ENCODE results near the gene FIGNL2. TPM values are rescaled to one million over a fixed set of nuclear protein-coding genes. Genes with fewer than 3 reads are reported as not detected.

The FIGNL2 gene
- polyA plus RNA-seq, 1 donor (not counting 4 experiments of a cell fraction or from before 2014, with no cell fraction given) = not detected

DNA sequence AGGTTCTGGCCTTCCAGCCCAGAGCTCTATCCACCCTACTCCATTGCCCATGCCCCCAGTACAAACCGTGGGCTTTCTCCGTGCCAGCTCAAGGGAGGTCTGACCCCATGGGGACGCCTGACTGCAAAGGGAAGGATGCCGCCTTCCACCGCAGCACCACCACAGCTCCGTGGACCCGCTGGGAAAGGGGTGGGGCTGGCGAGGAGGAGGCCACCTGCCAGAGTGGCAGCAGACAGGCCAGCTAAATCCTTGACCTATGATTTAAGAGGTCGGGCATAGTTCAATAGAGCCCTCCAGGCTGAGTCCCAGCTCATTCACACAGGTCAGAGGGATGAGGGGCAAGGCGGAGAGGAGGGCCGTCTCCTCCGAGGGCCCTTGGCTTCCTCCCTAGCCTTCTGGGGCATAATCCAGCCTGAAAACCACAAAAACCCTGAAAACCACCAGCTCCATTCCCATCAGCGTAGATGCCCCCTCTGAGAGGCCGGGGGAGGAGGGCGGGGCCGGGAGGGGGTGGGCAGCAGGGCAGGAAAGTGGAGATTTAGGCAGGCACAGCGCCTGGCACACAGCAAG lies 14.9 kb upstream of the FIGNL2 start:
- Histone ChIP-seq H3K4me3 (ENCODE audit: control insufficient read depth in 2 of 3, extremely low read depth in 1 of 3, insufficient read depth in 2 of 3, low read depth in 1 of 3, low read length in 3 of 3) (no peak overlapping the region), H3K9me1 (ENCODE audit: control insufficient read depth, extremely low read depth, insufficient read depth, low read length) (no peaks in the 10 kb centered on the region), H2AFZ (ENCODE audit: control insufficient read depth, low read length) (no peak overlapping the region), H3K4me1 (ENCODE audit: control insufficient read depth, extremely low read depth, insufficient read depth, low read length) (no peaks in the 10 kb centered on the region), H3K4me2 (ENCODE audit: control insufficient read depth, extremely low read depth, insufficient read depth, low read depth, low read length) (no peak overlapping the region), H3K79me2 (ENCODE audit: control insufficient read depth, insufficient read depth, low read length) (no peaks in the 10 kb centered on the region), H3K27me3 (ENCODE audit: control insufficient read depth, extremely low read depth, insufficient read depth, low read length) (peaks cover 49% of the 10 kb centered on the region), H4K20me1 (ENCODE audit: control insufficient read depth, extremely low read depth, insufficient read depth, low read length) (no peaks in the 10 kb centered on the region), H3K9ac (ENCODE audit: control insufficient read depth, extremely low read depth, insufficient read depth, low read length) (no peak overlapping the region), H3K36me3 (ENCODE audit: control insufficient read depth in 2 of 2, extremely low read depth in 1 of 2, insufficient read depth in 2 of 2, low read length in 2 of 2) (no peaks in the 10 kb centered on the region), H3K27ac (ENCODE audit: control insufficient read depth, insufficient read depth, low read length) (no peak overlapping the region), H3K9me3 (ENCODE audit: control insufficient read depth, low read depth, low read length) (no peaks in the 10 kb centered on the region)
- DNase-seq (ENCODE audit: low read depth, low spot score) (no peak), FAIRE-seq (no peak)
- TF ChIP-seq EZH2 (IDR thresholded peaks at IDR 0.05; ENCODE audit: low read length) (no peak), CTCF (optimal IDR thresholded peaks at IDR 0.05 in 1 of 3, IDR thresholded peaks at IDR 0.05 in 1 of 3, conservative IDR thresholded peaks at IDR 0.05 in 1 of 3; ENCODE audit: extremely low read depth in 1 of 3, insufficient read depth in 2 of 3, low read length in 3 of 3) (no peak)
- dilution Hi-C loops (cut with MboI; ENCODE audit: extremely low pct_ligation_motif_present, low sequenced_read_pairs) = no loop called here

DNA sequence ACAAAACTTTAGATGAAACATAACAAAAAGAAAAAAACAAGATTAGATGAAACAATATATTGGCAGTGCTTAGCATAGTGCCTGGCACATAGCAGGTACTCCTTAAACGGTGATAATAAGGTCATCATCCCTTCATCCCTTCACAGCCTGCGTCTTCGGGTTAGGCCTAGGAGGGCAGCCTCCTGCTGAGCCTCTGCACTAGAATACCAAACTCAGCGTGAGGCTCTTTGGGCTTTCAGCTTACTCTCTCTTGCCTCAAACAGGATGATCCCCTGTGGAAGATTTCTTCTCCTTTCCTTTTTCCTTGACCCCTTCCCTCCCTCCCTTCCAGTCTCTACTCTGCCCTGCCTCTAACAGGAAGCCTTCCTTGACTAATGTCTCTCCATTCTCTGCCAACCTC lies 14.4 kb upstream of the FIGNL2 start:
- dilution Hi-C loops (cut with MboI; ENCODE audit: extremely low pct_ligation_motif_present, low sequenced_read_pairs) = no loop called here
- Histone ChIP-seq H3K27ac (ENCODE audit: control insufficient read depth, insufficient read depth, low read length) (no peak overlapping the region), H3K4me2 (ENCODE audit: control insufficient read depth, extremely low read depth, insufficient read depth, low read depth, low read length) (no peak overlapping the region), H3K4me3 (ENCODE audit: control insufficient read depth in 2 of 3, extremely low read depth in 1 of 3, insufficient read depth in 2 of 3, low read depth in 1 of 3, low read length in 3 of 3) (no peak overlapping the region), H2AFZ (ENCODE audit: control insufficient read depth, low read length) (no peak overlapping the region), H3K9ac (ENCODE audit: control insufficient read depth, extremely low read depth, insufficient read depth, low read length) (no peak overlapping the region), H3K9me1 (ENCODE audit: control insufficient read depth, extremely low read depth, insufficient read depth, low read length) (no peaks in the 10 kb centered on the region), H3K9me3 (ENCODE audit: control insufficient read depth, low read depth, low read length) (no peaks in the 10 kb centered on the region), H3K36me3 (ENCODE audit: control insufficient read depth in 2 of 2, extremely low read depth in 1 of 2, insufficient read depth in 2 of 2, low read length in 2 of 2) (no peaks in the 10 kb centered on the region), H4K20me1 (ENCODE audit: control insufficient read depth, extremely low read depth, insufficient read depth, low read length) (no peaks in the 10 kb centered on the region), H3K4me1 (ENCODE audit: control insufficient read depth, extremely low read depth, insufficient read depth, low read length) (no peaks in the 10 kb centered on the region), H3K79me2 (ENCODE audit: control insufficient read depth, insufficient read depth, low read length) (no peaks in the 10 kb centered on the region), H3K27me3 (ENCODE audit: control insufficient read depth, extremely low read depth, insufficient read depth, low read length) (peaks cover 44% of the 10 kb centered on the region)
- TF ChIP-seq EZH2 (IDR thresholded peaks at IDR 0.05; ENCODE audit: low read length) (no peak), CTCF (optimal IDR thresholded peaks at IDR 0.05 in 1 of 3, IDR thresholded peaks at IDR 0.05 in 1 of 3, conservative IDR thresholded peaks at IDR 0.05 in 1 of 3; ENCODE audit: extremely low read depth in 1 of 3, insufficient read depth in 2 of 3, low read length in 3 of 3) (no peak)
- FAIRE-seq = no peak
- no peak for DNase-seq (ENCODE audit: low read depth, low spot score)
